PC-3 (cell line): ENCODE data around the gene OR2J1. TPM values are rescaled to one million over a fixed set of nuclear protein-coding genes. Genes with fewer than 3 reads are reported as not detected.

Experiments
- ATAC-seq: fragments of 200-7000 bp; cut with Tn5 transposase; 2 replicates; pipeline ENCODE4 v1.9.1; 2020; ENCODE audit warnings: mild to moderate bottlenecking, moderate library complexity
- Bru-seq: library from RNA; stranded (reverse); fragments of 400-500 nt; gene quantifications from one replicate; lab custom pipeline; 2021; lab: Mats Ljungman, UMichigan
- BruChase-seq, 2 experiments: library from RNA; stranded (reverse); fragments of 400-500 nt; gene quantifications; one replicate each; lab custom pipeline; 2021; lab: Mats Ljungman, UMichigan
- BruUV-seq: library from RNA; stranded (reverse); fragments of 400-500 nt; replicated peaks from 2 replicates; lab custom pipeline; 2021; lab: Mats Ljungman, UMichigan
- CTCF ChIA-PET: fragments of 300-600 bp; sonication (Branson Sonifier 250); formaldehyde crosslinking; loops from one replicate; lab custom pipeline; 2022; ENCODE audit warnings: antibody characterized with exemption; lab: Charles Lee
- POLR2A ChIA-PET: fragments of 300-600 bp; sonication (Branson Sonifier 250); formaldehyde crosslinking; loops from one replicate; lab custom pipeline; 2022; ENCODE audit warnings: antibody characterized with exemption; ENCODE audit not compliant: unreplicated experiment; lab: Charles Lee
- DNase-seq: peaks from one replicate; pipeline ENCODE4 v3.0.0-alpha.2; 2015
- H2AFZ ChIP-seq: fragments of 300-600 bp; sonication (generic); 2 replicates; pipeline ENCODE4 v1.6.0; 2016; ENCODE audit warnings: antibody characterized with exemption, low read length
- H3F3A ChIP-seq: fragments of 300-600 bp; sonication (generic); one replicate; pipeline ENCODE4 v1.6.0; 2017; ENCODE audit warnings: antibody characterized with exemption, low read length, control low read depth, mild to moderate bottlenecking; ENCODE audit not compliant: unreplicated experiment
- H3K27ac ChIP-seq: fragments of 300-600 bp; sonication (generic); 2 replicates; pipeline ENCODE4 v1.5.1; 2016; ENCODE audit warnings: mild to moderate bottlenecking, low read length
- H3K27me3 ChIP-seq: fragments of 300-600 bp; sonication (generic); 2 replicates; pipeline ENCODE4 v1.6.1; 2016; ENCODE audit warnings: low read length, mixed read lengths
- H3K36me3 ChIP-seq: fragments of 300-600 bp; sonication (generic); 2 replicates; pipeline ENCODE4 v1.6.1; 2016; ENCODE audit warnings: low read depth, mixed run types, low read length, mixed read lengths
- H3K4me1 ChIP-seq: fragments of 300-600 bp; sonication (generic); 2 replicates; pipeline ENCODE4 v1.5.1; 2016; ENCODE audit warnings: low read length; ENCODE audit not compliant: insufficient read depth
- H3K4me2 ChIP-seq: fragments of 300-600 bp; sonication (generic); 2 replicates; pipeline ENCODE4 v1.6.0; 2016; ENCODE audit warnings: low read length
- H3K4me3 ChIP-seq: fragments of 300-600 bp; sonication (generic); 2 replicates; pipeline ENCODE4 v1.5.1; 2016; ENCODE audit warnings: mild to moderate bottlenecking, low read length, mixed read lengths
- H3K79me2 ChIP-seq: fragments of 300-600 bp; sonication (generic); 2 replicates; pipeline ENCODE4 v1.6.1; 2017; ENCODE audit warnings: low read length, mixed read lengths
- H3K9ac ChIP-seq: fragments of 300-600 bp; sonication (generic); 2 replicates; pipeline ENCODE4 v1.6.0; 2016; ENCODE audit warnings: mild to moderate bottlenecking, low read length
- H3K9me2 ChIP-seq: fragments of 300-600 bp; sonication (generic); replicated peaks from 2 replicates; pipeline ENCODE4 v1.6.1; 2016; ENCODE audit warnings: mixed run types, low read length, mixed read lengths
- H3K9me3 ChIP-seq: fragments of 300-600 bp; sonication (generic); 2 replicates; pipeline ENCODE4 v1.6.1; 2016; ENCODE audit warnings: low read length, mixed read lengths
- H4K20me1 ChIP-seq: fragments of 300-600 bp; sonication (generic); 2 replicates; pipeline ENCODE4 v1.6.1; 2016; ENCODE audit warnings: low read length, mixed read lengths
- EZH2 ChIP-seq: fragments of 300-600 bp; sonication (generic); IDR thresholded peaks from one replicate; pipeline ENCODE4 v1.6.1; 2017; ENCODE audit warnings: antibody characterized with exemption, mild to moderate bottlenecking, low read length; ENCODE audit not compliant: unreplicated experiment
- EZH2phosphoT487 ChIP-seq: fragments of 300-600 bp; sonication (generic); IDR thresholded peaks from 2 replicates; pipeline ENCODE4 v1.6.1; 2018; ENCODE audit warnings: mild to moderate bottlenecking, antibody characterized with exemption, low read length, borderline replicate concordance
- intact Hi-C: fragments of 100-400 bp; cut with micrococcal nuclease; formaldehyde crosslinking; loops from 2 replicates; pipeline ENCODE4 v1.9.0; 2023
- long read RNA-seq: library from polyadenylated mRNA; unstranded; transcript quantifications from one replicate; pipeline ENCODE4 v2.0.0, GENCODE V29; 2021; ENCODE audit not compliant: unreplicated experiment
- total RNA-seq: library from RNA; depleted of rRNA; stranded (reverse); fragments of >200 nt; gene quantifications from 2 replicates; pipeline ENCODE4 v1.2.3, GENCODE V29; 2014; rRNA removed
- TF ChIP-seq, protein P1 (sequence below): fragments of 300-600 bp; sonication (generic); conservative IDR thresholded peaks from 2 replicates; pipeline ENCODE4 v1.5.1; 2017; ENCODE audit warnings: antibody characterized with exemption, low read depth, mild to moderate bottlenecking, low read length

Gene OR2J1
- not detected in 2 replicates for total RNA-seq
- Bru-seq, nascent RNA, result percentile 14 among the genes with signal in this experiment
- not detected for BruChase-seq, experiment 1, labeled RNA remaining after a 6-hour chase
- percentile 18 among the genes with signal in this experiment for BruChase-seq, experiment 2, labeled RNA remaining after a 2-hour chase
- long read RNA-seq, result 0 reads

DNA sequence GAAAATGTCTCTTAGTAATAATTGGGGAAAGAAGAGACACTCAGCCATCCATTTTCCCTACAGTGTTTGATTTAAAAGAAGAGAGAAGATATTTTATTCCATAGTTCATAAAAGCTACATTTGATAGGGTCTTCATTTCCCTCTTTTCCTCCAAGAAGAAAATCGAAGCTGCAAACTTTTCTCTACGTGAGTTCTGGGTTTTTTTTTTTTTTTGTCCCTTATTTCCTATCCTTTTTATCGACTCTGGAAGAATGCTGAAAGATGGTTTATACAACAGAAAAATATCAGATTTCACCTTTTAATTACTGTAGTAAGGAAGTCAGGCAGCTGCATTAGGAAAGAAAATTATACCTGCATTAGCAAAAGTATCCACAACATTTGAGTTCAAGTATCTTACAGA is at the start of gene OR2J1:
Gene OR2J1, plus strand, starts transcription at position 301 of the 400 bp plus-strand sequence. CDS start 1,453 bp downstream, outside the sequence.
- peaks cover 25% of the 10 kb centered on the region; the same call in 1 of the 2 replicates for H3K27me3 ChIP-seq
- TF ChIP-seq, protein P1, sequence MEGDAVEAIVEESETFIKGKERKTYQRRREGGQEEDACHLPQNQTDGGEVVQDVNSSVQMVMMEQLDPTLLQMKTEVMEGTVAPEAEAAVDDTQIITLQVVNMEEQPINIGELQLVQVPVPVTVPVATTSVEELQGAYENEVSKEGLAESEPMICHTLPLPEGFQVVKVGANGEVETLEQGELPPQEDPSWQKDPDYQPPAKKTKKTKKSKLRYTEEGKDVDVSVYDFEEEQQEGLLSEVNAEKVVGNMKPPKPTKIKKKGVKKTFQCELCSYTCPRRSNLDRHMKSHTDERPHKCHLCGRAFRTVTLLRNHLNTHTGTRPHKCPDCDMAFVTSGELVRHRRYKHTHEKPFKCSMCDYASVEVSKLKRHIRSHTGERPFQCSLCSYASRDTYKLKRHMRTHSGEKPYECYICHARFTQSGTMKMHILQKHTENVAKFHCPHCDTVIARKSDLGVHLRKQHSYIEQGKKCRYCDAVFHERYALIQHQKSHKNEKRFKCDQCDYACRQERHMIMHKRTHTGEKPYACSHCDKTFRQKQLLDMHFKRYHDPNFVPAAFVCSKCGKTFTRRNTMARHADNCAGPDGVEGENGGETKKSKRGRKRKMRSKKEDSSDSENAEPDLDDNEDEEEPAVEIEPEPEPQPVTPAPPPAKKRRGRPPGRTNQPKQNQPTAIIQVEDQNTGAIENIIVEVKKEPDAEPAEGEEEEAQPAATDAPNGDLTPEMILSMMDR, result no peak
- TF ChIP-seq EZH2phosphoT487 (no peak), EZH2 (no peak)
- ChIA-PET CTCF (no interaction called here), POLR2A (no interaction called here)
- no peak within 1 kb of the TSS for H3K9ac ChIP-seq
- H3K36me3 ChIP-seq, result no peaks in the 10 kb centered on the region
- H4K20me1 ChIP-seq, result no peaks in the 10 kb centered on the region
- H3K4me2 ChIP-seq, result no peak within 1 kb of the TSS
- BruUV-seq, result no TSS peak
- no peak within 1 kb of the TSS for H3K27ac ChIP-seq
- H2AFZ ChIP-seq, result no peak within 1 kb of the TSS
- H3K9me3 ChIP-seq, result no peaks in the 10 kb centered on the region
- no peaks in the 10 kb centered on the region for H3F3A ChIP-seq
- H3K79me2 ChIP-seq, result no peaks in the 10 kb centered on the region
- ATAC-seq, result no peak
- H3K4me1 ChIP-seq, result no peaks in the 10 kb centered on the region
- H3K4me3 ChIP-seq, result no peak within 1 kb of the TSS
- DNase-seq, result no peak
- no peaks in the 10 kb centered on the region for H3K9me2 ChIP-seq
- intact Hi-C loops, result no loop called here

GRCh38 chr6:29051680-29052079 is 47.6 kb upstream of the OR2J1 start:
- intact Hi-C loops, result no loop called here
- no TSS peak for BruUV-seq

More at GRCh38 chr6:29051680-29052079, 47.6 kb upstream of the OR2J1 start:
- TF ChIP-seq EZH2phosphoT487 (no peak), EZH2 (no peak)
- TF ChIP-seq, protein P1, result no peak
- ATAC-seq, result no peak
- Histone ChIP-seq H3K79me2 (no peaks in the 10 kb centered on the region), H3F3A (no peaks in the 10 kb centered on the region), H4K20me1 (no peaks in the 10 kb centered on the region), H3K4me3 (no peak overlapping the region), H3K27me3 (peaks cover 32% of the 10 kb centered on the region), H3K4me2 (no peak overlapping the region), H3K9me2 (no peaks in the 10 kb centered on the region), H3K27ac (no peak overlapping the region), H2AFZ (no peak overlapping the region), H3K4me1 (no peaks in the 10 kb centered on the region), H3K9me3 (no peaks in the 10 kb centered on the region), H3K36me3 (no peaks in the 10 kb centered on the region), H3K9ac (no peak overlapping the region)
- POLR2A ChIA-PET, result no interaction called here
- CTCF ChIA-PET, result no interaction called here
- no peak for DNase-seq
